HG02642 (cell line): ENCODE data around the gene STAT5A.
"Not testable (repeated sequence)": the region's sequence is repeated elsewhere in the genome, so short reads cannot be mapped to it uniquely, and the experiment has no call there.

Experiments
- ATAC-seq: cut with Tn5 transposase; IDR thresholded peaks from one replicate; pipeline ENCODE4 v1.9.1; 2021; ENCODE audit warnings: mild to moderate bottlenecking; ENCODE audit not compliant: unreplicated experiment, poor library complexity

STAT5A gene

DNA sequence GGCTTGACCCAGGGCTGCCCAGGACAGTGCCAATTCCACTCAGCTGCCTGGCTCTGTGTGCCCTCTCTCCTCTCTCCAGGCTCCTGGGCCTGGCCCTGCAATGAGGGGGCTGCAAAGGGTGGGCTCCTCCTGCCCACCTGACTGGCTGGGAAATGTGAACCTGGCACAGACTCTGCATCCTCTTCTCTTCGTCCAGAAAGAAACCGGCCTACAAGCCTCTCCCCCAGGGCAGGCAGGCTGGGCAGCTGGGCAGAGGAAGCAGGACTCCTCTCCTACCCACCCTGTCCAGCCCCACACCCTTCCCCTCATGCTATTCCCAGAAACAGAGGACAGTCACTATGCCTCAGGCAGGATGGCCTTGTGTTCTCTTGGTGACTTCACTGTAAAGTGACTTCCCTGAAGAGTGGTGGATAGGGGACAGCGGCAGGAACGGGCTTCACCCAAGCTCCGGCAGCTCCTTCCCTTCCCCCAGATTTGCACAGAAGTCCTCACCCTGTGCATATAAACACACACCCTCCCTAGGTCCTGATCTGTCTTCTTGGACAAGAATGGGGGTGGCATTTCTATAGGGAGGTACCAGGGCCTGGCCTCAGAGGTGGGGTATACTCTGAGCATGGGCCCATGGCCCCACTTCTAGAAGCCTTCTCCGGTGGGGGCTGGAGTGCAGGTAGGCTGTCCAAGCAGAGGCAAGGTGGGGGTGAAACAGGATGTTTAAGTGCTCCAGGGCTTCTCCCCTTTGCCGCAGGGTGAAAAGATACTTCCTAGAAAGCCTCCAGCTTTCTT is 4.9 kb upstream of the STAT5A start:
- no peak for ATAC-seq

DNA sequence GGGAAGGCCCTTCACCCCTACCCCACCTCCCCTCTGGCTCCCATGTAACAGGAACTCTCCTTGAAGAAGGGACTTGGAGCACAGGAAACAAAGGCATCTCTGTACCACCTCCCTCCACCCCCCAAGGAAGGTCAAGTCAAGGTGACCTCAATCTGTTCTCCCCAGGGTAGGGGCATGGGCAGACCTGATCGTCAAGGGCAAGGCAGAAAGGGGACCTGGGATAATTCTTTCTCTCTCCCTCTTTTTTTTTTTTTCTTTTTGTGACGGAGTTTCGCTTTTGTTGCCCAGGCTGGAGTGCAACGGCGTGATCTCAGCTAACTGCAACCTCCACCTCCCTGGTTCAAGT is 4.3 kb upstream of the STAT5A start:
- ATAC-seq: no peak

DNA sequence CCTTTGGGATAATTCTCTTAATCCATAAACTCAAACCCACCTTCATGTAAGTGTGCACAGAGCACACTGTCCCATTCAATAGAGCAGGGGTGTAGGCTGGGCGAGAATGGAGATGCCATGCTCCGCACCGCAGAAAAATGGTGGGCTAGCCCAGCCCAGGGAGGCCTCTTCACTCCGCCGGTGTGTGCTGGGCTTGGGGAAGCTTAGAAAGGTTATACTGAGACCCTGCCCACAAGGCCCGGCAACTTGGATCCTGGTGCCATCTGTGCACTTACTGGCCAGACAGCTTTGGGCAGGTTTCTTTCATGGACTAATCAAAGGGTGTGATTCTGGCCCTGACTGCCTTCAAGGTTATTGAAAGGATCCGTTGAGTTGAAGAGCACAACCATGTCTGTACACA is 3.7 kb upstream of the STAT5A start:
- no peak for ATAC-seq

DNA sequence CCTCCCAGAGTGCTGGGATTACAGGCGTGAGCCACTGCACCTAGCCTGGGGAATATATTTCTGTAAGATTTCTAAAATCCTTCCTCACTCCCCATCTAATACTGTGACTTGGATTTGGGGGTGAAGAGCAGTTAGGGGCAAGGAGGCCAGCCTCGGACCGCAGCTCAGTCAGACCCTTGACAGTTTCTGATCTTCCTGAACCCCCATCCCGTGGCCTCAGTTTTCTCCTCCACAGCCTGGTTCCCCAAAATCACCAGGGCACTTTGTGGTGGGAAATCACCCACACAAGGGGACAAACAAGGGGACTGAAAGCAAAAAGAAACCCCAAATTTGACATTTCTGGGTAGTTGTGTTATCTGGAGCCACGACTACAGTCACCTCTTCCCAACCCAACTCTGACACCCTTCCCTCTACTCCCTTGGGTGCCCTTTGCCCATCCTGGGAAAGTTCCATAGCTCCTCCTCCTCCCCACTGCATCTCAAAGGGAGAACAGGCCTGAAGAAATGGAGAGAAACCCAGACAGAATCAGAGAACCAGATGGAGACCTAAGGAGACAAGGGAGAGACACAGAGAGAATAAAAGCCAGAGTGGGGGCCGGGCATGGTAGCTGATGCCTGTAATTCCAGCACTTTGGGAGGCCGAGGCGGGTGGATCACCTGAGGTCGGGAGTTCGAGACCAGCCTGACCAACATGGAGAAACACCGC is 2.8 kb upstream of the STAT5A start:
- no peak for ATAC-seq

DNA sequence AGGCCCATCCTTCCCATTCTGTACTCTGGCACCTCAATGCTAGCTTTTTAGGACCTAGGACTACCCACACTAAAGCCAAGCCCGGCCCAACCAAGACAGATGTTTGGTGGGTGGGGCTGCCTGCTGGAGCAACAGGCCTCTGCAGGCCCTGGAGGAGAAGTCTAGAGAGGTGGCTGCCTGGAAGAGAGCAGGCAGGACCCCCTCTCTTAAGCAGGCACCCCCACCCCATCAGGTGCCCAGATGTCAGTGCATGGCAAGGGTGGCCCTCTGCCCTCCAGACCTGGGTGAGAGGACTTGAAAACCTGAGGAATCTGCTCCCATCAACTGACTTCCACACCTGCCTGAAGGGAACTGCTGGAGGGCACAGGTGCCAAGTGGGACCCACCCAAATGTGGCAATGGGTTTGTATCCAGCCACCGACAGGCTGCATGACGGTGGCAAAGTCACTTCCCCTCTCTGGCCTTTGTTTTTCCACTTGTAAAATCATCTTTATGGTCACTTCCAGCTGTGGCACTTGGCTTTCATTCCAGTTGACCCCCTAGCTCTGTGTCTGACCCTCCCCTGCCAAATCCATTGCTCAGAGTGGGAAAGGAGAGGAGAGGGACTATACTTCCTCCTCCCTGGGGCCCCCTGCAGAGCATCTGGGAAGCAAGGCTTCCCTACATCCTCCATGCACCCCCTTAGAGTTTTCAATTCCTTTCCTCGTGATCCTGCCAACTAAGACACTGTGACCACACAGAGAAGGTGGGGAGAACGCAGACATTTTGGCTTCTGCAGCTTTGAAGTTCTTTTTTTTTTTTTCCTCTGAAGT is 1.7 kb upstream of the STAT5A start:
- no peak for ATAC-seq

DNA sequence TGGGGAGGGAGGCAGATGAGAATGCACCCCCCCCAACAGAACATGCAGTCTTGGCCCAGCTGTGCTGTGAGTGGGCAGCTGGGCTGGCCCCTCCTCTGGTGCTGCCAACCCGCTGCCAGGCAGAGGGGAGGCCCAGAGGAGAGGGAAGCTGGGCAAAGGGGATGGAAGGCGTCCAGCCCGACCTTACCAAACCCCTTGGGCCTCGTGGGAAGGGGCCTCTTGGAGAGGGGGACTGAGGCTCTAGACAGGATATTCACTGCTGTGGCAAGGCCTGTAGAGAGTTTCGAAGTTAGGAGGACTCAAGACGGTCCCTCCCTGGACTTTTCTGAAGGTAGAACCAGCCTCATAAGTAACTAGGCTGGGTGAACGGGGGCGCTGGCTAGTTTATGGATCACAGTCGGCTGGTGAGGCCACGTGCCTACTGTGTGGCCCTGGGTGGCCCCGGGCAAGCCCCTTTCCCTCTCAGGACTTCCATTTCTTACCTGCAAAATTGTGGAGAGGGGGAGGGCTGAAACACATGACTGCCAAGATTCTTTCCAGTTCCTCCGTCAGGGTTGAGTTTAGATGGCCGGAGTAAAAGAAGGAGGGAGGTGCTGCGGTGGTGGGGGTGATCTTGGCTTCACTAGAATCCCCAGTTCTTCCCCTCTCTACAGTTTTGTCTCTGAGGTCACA is 857 bp upstream of the STAT5A start:
- ATAC-seq: peak; percentile 10

DNA sequence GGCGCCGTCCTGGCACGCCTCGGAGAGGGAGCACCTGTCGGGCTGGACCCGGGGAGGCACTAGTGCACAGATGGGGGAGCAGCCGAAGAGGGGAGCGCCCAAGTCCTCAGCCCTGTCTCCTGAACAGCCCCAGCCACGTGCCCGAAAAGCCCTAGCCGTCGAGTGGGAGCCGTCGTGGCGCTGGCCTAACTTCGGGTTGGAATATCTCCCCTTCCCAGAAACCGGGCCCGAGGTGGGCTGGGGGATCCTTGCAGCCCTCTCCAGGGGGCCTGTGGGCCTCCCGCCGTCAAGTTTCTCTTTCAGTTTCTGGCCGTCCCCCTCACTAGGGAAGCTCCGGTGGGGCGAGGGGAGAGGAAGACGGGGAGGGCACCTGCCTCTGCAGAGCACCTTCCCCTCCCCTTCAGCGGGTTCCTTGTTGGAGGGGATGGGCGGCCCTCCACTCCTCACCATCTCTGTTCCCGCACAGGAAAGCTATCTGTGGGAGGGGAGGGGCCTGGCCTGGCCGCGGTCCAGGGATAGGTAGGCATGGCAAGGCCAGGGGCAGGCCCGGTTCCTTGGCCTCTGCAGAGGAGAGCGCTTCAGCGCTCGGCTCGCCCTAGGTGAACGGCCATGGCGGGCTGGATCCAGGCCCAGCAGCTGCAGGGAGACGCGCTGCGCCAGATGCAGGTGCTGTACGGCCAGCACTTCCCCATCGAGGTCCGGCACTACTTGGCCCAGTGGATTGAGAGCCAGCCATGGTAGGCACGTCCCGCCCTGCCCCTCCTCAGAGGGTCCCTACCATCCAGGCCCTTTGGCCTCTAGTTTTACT is 709 bp downstream of the STAT5A start:
- peak; percentile 27 for ATAC-seq

DNA sequence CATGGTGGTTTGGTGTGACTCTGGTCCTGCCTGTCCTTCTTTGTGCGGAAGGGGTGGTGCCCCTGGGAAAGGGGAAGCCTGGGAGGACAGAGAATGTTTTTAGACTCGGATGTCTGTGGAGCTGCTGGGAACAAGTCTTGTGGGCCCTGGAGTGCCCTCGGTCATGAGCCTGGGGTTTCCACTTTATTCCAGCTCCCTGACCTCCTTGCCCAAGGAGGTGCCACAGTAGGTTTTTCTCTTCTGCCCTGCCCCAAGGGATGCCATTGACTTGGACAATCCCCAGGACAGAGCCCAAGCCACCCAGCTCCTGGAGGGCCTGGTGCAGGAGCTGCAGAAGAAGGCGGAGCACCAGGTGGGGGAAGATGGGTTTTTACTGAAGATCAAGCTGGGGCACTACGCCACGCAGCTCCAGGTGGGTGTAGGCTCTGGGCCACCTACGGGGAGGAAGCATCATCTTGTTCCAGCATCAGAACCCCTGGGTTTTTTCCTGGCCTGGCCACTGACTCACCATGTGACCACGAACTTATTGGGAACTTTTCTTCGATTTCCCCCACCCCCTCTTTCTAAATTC is 1.4 kb downstream of the STAT5A start:
- no peak for ATAC-seq

DNA sequence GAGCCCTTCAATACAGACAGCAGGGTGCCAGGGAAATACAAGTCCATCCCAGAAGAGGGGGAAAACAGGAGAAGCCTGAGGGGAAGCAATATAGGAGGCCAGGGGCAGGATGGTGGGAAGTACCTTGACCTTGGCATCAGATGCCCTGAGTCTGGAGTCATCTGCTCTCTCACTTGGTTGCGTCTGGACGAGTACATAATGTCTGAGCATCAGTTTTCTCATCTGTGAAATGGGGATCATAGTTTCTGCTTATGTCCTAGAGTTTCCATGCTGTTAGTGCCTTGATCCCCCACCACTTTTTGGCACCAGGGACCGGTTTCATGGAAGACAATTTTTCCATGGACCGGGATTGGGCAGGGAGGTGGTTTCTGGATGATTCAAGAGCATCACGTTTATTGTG is 2.3 kb downstream of the STAT5A start:
- ATAC-seq: no peak

DNA sequence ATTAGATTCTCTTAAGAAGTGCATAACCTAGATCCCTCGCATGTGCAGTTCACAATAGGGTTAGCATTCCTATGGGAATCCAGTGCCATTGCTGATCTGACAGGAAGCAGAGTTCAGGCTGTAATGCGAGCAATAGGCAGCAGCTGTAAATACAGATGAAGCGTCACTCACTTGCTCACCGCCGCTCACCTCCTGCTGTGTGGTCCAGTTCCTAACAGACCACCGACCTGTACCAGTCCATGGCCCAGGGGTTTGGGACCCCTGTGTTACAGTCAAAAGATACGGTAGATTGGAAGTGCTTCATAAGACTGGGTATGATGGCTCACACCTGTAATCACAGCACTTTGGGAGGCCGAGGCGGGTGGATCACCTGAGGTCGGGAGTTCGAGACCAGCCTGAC is 2.8 kb downstream of the STAT5A start:
- ATAC-seq: no peak

DNA sequence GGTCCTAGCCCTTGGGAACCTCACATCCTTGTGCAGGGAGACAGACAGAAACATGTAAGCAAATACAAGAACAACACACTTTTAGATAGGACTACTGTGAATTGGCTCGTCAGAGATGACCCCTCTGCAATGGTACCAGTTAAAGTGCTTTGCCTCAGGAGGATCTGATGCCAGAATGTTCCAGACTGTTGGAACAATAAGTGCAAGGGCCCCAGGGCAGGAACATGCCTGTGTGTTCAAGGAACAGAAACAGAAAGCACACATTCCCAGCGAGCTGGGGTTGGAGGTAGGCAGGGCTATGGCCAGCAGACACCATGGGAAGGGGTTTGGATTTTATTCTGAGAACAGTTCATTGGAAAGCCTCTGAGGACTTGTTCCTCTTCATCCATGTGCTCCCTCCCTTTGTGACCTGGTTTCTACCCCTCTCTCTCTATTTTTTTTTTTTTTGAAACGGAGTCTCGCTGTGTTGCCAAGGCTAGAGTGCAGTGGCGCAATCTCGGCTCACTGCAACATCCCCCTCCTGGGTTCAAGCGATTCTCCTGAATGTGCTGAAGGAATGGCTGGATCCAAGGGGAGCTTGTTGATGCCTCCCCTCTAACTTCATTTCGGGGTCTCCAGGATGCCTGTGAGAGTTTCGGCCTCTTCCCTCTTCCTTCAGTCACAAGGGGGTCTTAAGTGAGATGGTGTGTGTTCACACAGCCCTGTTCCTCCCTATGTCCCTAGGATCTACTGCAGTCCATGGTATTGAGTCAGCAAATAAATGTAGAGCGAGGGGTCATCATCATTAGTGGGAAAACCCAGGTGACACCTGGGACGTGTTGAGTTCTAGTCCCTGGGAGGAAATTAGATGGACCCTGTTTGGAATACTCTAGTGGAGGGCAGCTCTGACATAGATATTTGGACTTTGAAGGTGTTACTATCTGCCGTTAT is 6.4 kb downstream of the STAT5A start:
- no peak for ATAC-seq

DNA sequence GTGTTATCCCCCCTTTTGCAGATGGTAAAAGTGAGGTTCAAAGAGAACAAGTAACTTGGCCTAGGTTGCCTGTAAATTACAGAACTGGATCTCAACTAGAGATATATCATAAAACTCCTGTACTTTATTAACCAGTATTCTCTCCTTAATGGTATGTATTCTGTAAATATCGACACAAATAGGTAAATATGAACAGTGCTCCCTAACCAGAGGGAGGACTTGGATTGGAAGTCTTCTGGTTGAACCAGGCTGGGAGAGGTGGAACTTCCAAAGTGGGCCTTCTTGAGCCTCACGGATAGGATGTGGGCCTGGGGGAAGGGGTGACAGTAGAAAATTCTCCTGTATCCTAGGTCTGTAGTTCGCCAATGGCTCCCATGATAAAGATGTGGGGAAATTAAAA is 7.7 kb downstream of the STAT5A start:
- ATAC-seq: no peak

DNA sequence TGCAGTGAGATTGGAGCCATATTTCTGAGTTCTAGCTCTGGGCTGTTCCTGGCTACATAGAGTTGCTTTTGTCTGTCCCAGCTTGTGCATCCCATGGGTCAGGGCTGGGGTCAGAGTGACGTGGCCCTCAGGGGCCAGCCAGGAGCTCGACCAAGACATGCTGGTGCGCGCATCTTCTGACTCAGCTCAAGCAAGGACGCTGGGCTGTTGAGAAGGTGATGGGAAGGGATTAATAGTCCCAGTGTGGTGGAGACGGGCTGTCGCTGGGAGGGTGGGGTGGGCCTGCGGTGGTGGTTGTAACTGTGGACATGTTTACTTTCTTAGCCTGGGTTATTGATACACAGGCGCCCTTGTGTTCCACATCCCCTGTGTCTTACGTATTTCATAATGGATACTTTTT is 9.5 kb downstream of the STAT5A start:
- not testable (repeated sequence) for ATAC-seq

DNA sequence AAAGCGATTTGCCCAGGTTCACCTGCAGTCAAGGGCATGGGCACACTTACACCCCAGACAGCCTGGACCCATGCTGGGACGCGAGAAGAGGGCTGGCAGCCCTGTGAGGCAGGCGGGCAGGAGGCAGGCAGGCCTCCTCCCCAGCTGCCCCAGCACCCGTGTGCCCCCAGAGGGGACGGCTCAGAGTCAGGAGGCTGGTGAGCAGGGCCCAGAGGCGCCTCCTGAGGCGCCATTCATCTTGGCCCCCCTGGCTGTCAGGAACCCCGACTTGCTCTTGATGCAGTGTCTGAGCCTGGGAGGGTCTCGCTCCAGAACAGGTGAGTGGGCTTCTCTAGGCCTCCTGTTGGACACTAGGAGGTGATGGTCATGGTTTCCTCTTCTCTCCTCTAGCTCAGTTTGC is 11.1 kb downstream of the STAT5A start:
- not testable (repeated sequence) for ATAC-seq

DNA sequence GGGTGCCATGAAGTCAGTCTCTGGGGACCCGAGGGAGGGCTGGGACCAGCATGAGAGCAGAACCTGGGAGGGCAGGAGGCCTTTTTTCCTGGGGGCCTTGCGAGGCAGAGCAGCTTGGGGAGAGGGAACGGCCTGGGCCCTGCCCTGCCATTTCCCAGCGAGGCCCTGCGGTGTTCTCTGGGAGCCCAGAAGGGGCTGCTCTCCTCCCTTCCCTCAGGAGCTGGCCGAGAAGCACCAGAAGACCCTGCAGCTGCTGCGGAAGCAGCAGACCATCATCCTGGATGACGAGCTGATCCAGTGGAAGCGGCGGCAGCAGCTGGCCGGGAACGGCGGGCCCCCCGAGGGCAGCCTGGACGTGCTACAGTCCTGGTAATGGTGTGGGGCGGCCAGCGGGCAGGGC is 11.6 kb downstream of the STAT5A start:
- not testable (repeated sequence) for ATAC-seq

DNA sequence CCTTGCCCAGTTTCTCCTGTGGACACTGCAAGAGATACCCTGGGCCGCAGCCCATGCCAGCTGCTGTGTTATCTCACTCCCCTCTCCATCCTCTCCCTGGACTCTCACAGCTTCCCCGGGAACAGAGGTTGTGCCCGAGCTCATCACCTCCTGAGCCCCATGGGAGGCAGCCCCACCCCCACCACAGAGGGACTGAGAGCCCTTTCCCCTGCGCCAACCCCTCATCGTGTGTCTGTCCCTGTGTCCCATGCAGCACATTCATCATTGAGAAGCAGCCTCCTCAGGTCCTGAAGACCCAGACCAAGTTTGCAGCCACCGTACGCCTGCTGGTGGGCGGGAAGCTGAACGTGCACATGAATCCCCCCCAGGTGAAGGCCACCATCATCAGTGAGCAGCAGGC is 12.7 kb downstream of the STAT5A start:
- ATAC-seq: no peak

DNA sequence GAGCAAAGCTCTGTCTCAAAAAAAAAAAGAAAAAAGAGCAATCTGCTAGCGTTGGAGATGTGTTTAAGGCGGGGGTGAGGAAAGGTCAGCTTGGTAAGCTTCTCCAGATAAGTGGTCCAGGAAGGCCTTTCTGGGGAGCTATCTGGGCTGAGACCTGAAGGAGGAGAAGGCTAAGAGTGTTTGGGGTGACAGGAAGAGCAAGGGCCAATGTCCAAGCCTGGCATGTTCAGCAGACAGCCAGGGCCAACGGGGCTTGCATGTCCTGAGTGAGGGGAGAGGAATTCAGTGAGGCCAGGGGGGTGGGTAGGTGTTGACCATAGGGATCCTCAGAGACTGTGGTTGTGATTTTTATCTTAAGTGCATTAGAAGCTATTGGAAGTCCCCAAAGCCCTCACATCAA is 15.4 kb downstream of the STAT5A start:
- ATAC-seq: no peak

DNA sequence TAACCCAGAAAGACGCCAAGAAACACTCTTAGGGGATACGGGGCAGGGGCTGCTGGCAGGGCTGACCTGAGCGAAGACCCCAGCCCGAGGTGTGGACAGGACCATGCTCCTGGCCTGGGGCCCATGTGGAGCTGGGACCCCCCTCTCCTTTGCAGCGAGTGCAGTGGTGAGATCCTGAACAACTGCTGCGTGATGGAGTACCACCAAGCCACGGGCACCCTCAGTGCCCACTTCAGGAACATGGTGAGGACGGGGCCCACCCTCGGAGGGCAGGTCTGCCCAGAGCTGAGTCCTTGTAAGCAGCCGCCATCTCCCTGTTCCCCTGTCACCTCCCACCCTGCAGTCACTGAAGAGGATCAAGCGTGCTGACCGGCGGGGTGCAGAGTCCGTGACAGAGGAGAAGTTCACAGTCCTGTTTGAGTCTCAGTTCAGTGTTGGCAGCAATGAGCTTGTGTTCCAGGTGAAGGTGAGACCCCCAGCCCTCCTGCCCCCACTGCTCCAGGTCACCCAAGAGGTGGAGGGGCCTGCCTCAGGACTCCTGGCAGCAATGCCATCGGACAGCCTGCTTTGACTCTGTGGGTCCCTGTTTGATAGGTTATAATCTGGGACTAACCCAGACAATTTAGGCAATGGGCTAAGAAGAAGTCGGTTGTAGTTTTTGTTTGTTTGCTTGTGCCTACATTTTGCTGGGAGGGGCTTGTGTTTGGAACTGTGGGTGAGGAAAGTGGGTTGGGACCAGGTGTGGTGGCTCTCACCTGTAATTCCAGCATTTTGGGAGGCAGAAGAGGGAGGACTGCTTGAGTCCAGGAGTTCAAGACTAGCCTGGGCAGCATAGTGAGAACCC is 16.1 kb downstream of the STAT5A start:
- no peak for ATAC-seq
